Activated T-cell treated with anti-CD3 and anti-CD28 coated beads, Interleukin-2, amount 50 U/mL, for 1 hour (primary cell): Measurements from ENCODE around the gene TRPC4.

Experiments
- DNase-seq: peaks from one replicate; pipeline ENCODE4 v3.0.0-alpha.2; 2020

Gene TRPC4

DNA sequence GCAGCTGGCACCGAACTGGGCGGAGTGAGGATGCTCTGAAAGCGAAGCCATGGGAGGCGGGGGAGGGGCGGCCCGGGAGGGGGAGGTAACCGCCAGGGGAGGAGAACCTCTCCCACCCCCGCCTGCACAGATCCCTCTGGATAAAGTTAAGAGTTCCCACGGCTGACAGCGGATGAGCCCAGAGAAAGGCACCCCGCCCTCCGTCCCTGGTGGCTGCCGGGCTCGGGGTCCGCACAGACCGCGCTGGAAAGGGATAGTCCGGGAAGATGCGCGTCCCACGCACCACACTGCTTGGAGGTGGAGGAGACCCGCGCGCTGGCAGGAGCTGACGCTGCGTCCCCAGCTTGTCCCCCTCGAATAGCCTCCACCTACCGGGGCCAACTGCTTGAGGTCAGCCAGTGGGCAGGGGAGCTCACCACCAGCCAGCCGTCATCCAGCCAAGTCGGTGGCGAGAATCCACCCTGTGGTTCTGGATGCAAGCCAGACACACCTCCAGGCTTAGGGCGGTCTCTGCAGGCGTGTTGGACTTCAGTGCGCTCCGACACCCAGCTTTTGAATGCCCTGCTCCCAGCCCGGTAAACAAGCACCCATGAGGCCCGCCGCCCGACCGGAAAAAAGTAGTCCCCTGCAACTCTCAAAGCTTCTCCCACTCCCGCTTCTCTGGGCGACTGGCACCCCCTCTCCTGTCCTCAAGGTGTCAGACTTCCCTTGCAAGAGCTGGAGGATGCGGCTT, at the start of gene TRPC4:
TSS of gene TRPC4 (minus strand) at position 17 of the 733 bp plus-strand sequence. CDS start 86,439 bp downstream, outside the sequence.
- no peak for DNase-seq

DNA sequence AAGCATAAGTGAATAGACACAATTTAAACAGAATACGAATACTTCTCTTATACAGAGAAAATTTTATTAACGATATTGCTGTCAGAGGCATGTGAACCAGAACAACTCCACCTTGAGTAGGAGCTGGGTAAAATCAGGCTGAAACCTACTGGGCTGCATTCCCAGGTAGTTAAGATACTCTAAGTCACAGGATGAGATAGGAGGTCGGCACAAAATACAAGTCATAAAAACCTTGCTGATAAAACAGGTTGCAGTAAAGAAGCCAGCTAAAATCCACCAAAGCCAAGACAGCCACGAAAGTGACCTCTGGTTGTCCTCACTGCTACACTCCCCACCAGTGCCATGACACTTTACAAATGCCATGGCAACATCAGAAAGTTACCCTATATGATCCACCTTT, 49.2 kb upstream of the TRPC4 start:
- DNase-seq, result no peak

DNA sequence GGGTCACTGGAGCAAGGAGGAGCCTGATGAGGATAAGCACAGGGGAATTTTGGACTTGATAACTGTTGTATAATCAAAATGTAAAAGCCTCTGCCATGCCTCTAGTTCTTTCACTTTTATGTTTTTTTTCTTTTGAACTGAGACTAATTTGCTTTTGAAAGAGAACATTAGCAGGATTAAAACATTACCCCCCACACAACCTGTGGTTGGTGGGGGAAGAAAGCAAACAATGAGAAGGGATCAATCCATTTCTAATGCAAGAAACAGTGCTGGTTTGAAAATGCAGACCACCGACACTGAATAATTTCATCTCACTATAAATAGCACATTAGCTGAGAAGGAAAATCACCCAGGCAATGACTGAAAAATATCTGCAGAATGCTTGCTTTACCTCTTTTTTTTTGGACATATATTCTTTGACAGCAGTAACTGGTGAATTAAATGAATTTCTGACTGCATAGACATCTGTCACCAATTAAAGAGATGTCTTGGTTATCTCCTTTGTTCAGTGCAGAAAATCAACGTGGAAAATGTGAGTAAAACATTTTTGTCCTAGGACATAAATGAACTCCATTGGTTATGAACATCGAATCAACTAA, 48.6 kb upstream of the TRPC4 start:
- DNase-seq, result no peak

DNA sequence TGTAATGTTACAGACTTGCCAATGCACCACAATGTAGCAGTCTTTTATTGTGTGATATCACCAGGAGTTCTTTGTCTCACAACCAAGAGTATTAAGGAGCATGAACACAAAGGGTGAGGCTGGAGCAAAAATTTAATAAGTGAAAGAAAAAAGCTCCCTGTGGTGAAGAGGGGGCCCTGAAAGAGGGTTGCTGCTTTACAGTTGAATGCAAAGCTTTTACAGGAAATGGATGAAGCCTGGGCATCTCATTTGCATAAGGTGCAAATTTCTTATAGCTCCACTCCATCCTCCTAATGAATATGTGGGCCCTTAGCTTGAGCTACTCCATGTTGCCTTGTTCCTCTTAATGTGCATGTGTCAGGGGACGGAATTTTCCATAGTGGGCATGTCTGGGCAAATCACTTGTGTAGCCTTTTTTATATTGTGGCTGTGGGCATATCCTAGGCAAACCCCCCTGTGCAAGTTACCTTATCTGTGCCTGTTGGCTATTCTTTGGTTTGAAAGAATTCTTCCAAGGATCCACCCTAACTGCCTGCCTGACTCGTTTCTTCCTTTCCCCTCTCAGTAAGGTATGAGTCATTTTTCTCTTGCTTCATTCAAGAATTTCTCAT, 45.3 kb upstream of the TRPC4 start:
- DNase-seq, result no peak

DNA sequence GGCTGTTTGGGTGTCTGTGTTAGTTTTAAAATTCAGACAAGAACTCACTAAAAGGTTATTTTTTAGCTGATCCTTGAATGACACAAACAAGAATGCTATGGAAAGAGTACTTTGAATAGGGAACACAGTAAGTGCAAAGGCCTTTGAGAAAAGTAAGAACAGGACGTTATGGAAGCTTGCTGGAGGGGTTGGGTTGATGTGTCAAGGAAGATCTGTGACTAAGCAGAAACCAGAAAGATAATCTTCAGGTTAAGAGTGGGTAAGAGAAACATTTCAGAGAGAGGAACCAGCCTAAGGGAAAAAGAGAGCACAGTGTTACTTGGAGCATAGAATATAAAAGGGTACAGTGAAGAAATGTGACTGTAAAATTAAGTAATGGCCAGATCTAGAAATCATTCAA, 41.2 kb upstream of the TRPC4 start:
- no peak for DNase-seq

DNA sequence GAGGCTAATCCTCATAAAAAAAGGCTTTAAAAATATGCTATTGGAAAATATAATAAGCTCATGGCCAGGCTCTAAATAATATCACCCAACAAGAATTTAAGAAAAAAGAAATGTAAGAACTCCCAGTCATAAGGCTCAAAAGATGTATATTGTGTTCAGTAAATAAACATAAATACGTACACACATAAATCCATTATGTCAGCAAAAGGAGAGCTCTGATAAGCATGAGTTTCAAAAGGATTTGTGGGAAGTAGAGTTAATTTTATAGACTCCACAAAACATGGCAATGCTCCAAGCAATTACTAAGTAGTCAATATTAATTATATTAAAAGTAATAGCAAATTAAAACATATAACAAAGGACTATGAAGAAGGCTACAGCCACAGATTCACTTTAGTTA, 37.3 kb upstream of the TRPC4 start:
- no peak for DNase-seq

DNA sequence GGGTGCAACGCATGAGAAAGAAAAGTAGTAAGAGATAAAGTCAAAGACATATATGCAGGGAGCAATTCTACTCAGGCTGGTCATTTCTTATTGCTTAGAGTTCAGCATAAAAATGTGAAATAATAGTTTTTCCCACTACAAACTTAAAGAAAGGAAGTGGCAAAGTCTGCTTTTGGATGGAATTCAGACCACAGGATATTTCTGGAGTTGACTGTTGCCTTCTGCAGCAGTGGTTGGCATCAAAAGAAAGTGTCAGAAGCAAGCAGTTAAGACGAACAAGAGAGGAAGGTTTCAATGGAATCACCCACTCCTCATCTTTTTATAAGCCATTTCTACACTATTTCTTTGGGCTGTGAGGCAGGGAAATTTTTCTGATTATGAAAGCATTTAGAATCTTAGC, 36.2 kb upstream of the TRPC4 start:
- DNase-seq, result no peak

DNA sequence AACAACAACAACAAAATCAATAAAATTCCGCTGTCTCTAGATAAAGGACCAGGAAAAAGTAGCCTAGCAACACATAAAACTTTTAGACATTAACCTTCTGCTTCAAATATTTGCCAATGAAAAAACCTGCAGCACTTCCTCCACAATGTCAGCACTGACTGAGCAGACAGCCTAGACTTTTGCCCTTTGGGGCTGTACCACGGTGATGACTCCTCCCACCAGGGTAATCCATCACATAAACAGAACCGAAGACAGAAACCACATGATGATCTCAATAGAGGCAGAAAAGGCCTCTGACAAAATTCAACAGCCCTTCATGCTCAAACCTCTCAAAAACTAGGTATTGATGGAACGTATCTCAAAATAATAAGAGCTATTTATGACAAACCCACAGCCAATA, 30.2 kb upstream of the TRPC4 start:
- no peak for DNase-seq

DNA sequence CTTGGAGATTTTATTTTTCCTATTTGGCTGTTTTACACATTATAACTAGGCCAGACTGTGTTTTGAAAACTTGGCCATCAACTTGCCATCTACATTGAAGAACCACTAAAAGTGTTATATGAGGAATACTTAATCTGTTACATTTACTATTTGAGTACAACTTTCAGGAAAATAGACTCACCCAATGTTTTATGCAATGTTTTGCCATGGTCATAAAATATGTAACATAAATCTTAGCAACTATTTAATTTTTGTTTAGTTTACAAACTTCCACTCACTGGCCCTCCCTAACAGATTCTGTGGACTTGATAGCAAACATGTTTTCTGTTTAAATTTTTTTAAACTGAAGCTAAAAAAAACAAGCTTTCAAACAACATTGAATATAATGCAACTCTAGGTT, 23.7 kb upstream of the TRPC4 start:
- no peak for DNase-seq

DNA sequence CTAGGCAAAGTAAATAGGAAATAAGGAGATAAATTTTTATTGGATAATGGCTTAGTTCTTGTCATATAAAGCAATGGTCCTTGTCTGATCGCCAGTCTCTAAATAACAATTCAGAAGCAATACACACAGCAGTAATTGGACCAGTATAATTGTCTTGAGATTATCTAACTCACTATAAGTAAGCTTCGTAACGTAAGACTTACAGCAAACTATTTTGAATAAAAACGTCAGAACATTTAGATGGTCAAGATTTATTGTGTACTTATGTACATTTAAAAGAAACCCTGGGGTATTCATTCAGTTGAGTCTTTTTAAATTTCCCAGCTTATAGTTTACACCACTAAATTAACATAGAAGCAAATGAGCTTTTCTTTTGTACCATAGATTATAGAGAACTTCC, 20.2 kb upstream of the TRPC4 start:
- DNase-seq, result no peak

DNA sequence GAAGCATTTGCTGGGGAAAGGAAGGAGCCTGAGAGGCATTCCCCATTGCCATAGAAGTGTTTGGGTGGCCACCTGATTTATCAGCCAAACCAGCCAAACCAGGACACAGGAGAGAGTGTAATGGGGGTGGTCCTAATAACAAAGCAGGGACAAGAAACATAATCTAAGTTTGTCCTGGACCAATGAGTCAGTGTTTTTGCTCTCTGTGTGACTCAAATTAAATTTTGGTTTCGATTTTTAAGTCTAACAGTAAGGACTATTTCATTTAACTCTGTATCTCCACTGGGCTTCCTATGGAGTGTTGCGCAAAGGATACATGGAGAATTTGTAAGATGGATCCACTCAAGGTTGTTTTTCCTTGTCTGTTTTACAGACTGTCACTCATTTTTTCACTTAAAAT, 19.5 kb upstream of the TRPC4 start:
- DNase-seq, result no peak

DNA sequence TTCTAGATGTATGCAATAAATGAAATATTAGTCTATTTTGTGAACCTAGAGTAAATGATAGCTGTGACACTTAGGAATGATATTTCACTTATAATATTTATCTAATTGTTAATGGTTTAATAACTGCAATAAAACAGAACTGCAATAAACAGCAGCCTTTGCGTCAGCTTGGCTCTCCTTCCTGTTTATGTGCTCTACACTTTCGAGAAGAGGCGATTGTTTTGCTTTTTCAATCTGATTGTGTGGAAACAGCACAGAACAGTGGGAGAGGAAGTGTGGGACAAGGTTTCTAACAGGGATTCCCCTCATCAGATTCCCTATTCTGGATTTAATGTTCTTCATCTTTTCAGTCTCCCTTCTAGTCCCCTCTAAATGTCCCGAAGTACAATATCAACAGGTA, 17.3 kb upstream of the TRPC4 start:
- no peak for DNase-seq

DNA sequence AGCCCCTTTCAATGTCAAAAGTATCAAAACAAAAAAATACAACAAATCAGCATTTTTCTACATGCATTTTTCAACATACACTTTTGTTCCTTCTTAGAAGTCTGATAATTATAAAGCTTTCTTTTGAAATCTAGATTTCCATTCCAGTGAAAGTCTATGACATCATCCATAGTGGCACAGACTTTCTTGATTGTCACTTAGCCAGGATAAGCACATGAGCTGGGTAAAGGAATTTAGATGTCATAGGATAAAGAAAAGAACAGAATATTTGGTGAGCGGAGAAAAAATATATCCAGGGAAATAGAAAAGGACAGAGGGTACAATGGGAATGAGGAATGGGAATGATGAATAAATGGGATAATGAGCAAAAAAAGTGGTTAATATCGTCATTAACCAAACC, 15.1 kb upstream of the TRPC4 start:
- DNase-seq, result no peak

DNA sequence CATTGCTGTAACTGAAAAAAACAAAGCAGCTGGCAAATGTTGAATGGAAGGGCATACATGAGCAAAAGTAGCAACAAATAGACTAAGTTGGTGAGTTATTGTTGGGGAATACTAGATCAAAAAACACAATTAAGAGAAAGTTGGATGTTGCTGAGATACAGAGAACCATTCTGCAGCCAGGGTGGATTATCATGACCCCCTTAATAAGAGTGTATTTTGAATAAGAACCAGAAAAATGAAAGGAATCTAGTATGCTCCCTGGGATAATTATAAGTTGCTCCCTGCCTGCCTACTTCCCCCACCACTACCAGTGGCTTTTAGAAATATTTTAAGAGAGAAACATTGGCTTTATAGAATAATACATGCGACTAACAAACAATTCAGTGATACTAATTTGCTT, 14.5 kb upstream of the TRPC4 start:
- DNase-seq, result no peak

DNA sequence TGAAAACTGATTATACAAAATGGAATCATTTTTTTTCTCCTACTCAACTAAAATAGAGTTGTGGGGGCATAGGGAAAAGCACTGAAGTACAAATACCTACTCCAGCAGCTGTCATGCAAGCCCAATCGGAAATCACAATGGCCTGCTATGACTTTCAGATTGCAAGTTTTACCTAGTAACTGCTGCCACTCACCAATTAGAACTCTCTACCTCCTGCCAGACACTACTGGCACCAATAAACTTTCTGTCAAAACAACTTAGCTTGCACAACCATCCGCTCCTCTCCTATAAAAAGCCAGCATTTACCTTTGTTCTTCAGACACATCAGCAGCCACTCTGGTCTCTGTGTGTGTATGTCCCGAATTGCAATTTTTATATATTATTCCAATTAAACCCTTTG, 9.3 kb upstream of the TRPC4 start:
- no peak for DNase-seq

DNA sequence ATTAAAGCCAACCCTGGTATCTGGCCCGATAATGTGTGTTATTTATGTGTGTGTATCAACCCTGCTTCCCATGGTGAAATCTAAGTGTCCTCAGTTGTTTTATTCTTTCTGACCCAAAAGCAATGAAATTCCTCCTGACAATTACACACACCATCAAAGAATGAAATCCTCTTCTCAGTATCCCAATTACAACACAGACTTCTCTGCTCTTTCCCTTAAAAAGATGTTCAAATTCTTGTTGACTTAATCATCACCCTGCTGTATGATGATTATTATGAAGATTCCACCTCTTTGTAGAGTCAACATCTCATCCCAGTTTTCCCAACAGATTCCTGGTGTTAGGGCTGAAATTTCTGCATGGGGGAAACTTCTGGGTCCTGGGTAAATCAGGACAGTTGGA, 8.9 kb upstream of the TRPC4 start:
- DNase-seq, result no peak

DNA sequence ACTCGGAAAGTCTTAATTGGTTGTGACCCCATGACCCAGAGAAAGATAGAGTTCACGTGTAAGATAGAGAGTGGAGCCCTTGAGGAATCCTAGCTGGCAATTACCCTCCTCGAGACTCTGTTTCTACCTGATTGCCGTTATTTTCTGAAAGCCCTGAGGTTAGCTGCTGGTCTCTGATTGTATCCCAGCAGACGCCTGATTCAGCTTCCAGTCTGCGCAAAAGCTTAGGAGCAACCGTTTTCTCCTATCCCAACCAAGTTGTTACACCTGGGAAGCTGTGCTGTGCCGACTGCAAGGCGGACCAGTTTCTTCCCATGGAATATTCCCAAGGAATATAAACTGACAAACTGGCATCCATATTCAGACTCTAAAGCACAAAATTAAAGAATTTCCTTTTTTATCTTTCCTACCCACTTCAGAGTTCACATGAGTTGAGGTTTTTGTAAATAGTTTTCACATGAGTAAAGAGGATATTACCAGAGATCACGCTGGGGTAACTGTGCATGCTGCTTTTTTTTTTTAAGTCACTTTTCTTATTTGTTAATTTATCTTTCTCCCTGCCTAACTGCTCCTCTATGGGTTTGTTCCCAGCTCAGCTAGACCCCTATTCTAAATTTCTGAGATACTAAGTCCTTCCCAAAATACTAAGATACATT, 1.5 kb upstream of the TRPC4 start:
- DNase-seq, result no peak

DNA sequence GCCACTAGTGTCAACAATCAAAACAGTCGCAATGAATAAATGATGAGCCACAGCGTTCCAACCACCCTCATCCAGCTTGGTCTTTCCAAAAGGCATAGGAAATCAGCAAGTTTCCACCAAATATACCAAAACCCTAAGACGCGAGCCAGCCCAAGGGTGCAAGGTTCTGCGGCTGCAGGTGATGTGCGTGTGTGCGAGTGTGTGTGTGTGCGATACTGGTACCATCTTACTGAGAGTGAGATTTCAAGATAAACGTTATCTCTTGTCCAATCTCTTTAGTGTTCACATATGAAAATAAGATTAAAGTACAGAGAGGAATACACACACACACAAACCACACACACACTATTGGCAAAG, 895 bp upstream of the TRPC4 start:
- DNase-seq, result no peak

DNA sequence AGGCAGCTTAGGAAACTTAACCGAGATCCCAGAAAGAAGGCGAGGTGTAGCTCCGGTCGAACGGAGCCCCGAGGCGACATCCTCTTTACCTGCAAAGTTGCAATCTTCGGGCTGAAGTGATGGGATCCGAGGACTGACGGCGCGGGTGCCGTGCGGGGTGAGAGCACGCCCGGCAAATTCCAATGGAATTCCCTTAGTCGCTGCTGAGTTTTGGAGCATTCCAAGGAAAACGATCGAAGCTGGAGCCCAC, 141 bp downstream of the TRPC4 start:
- no peak for DNase-seq

DNA sequence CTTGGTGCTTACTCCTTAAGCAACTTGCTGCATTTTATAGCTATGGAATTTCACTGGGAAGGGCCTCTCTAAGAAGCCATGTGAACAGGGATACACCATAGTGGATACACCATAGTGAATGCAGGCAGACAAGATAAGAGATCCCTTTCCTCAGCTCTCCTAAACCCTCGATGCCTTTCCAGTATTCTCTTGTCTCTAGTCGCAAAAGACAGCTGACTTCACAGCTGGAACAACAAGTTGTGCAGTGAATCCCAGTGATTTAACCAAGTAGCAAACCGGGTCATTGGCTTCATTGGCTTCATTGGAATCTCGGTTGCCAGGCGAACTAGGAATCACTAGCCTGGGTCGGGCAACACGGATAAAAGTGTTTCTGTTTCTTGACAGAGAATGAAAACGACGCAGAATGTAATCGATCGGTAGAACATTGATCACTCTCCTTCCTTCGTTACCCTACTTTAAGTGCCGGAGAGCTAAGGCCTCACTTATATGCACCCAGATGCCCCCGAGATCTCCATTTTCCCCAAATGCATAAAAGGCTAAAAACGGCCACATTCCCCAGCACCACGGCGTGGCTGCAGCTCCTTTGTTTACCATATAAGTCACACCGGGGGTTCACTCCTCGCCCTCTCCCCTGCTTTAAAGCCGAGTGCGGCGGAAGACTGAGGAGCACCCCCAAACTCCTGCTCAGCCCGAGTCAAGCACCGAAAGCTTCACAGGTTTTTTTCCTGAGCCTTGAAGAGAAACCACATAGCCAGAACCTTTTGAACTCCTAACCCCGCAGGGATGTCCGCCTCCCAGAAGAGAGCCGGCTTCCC, 674 bp downstream of the TRPC4 start:
- DNase-seq, result no peak

DNA sequence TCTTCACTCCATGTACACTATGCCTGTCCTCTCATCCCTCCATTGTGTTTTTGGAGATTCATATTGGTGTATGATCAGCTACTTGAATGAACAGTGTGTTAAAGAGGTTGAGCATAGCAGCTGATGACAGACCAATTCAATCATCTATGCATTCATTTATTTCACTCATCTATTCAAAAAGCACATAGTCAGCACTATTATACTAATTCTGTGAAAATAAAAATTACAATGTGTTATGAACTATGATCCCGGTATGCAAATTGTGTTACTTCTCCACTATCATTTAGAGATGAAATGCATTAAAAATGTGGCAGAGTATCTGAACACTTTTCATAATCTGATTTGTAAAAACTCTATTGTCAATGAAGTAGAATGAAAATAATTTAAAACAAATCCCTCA, 5.9 kb downstream of the TRPC4 start:
- DNase-seq, result no peak

DNA sequence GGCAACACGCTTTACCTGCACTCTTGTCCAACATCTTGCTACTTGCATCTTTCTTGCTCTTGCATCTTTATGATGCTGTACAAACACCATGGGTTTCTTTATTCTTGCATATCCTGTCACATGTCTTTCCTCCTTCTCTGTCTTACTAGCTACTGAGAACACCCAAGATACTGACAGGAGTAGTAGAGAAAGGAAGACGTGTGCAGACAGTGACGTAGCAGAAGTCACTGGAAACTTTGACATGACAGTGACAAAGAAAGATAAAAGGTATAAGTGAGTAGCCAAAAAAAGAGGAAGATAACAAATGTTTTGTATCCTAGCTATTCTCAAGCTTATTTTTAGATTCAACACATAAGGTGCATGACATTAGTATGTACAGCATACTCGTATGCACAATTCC, 34.2 kb downstream of the TRPC4 start:
- DNase-seq, result no peak

DNA sequence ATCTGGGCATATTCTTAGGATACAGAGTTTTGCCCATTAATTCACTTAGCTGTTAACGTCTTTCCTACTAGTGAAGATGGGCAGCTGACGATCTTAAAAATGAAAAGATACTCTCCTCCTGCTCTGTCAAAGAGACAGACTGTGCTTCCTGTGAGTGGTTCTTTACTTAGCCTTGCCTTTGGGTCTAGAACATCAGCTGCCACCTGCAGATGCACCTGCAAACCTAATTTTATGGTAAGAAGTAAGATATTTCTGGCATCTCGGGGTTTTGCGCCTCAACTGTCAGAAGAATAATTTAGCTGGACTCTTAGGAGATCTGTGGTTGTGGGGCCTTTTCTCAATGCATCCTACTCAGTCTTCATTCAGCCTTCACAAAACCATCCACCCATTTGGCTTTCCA, 36.2 kb downstream of the TRPC4 start:
- no peak for DNase-seq

DNA sequence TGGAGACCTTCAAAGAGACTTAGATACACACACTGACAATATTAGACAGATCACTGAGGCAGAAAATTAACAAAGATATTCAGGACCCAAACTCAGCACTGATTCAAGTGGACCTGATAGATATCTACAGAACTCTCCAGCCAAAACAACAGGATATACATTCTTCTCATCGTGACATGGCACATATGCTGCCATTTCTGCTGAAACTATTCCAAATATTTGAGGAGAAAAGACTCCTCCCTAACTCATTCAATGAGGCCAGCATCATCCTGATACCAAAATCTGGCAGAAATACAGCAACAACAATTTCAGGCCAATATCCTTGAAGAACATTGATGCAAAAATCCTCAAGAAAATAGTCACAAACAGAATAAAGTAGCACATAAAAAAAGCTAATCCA, 53.3 kb downstream of the TRPC4 start:
- no peak for DNase-seq
